Activated CD4-positive, alpha-beta T cell treated with anti-CD3 and anti-CD28 coated beads, Interleukin-2, amount 50 U/mL, for 24 hours (primary cell): ENCODE measurements around the gene PPT1.
"Not testable (repeated sequence)": the region's sequence is repeated elsewhere in the genome, so short reads cannot be mapped to it uniquely, and the experiment has no call there.

ENCODE experiments used
- DNase-seq, 2 donors: peaks; one replicate each; pipeline ENCODE4 v3.0.0-alpha.2; 2020; ENCODE audit warnings: low read depth in 1 of 2, low spot score in 1 of 2

PPT1 gene

DNA sequence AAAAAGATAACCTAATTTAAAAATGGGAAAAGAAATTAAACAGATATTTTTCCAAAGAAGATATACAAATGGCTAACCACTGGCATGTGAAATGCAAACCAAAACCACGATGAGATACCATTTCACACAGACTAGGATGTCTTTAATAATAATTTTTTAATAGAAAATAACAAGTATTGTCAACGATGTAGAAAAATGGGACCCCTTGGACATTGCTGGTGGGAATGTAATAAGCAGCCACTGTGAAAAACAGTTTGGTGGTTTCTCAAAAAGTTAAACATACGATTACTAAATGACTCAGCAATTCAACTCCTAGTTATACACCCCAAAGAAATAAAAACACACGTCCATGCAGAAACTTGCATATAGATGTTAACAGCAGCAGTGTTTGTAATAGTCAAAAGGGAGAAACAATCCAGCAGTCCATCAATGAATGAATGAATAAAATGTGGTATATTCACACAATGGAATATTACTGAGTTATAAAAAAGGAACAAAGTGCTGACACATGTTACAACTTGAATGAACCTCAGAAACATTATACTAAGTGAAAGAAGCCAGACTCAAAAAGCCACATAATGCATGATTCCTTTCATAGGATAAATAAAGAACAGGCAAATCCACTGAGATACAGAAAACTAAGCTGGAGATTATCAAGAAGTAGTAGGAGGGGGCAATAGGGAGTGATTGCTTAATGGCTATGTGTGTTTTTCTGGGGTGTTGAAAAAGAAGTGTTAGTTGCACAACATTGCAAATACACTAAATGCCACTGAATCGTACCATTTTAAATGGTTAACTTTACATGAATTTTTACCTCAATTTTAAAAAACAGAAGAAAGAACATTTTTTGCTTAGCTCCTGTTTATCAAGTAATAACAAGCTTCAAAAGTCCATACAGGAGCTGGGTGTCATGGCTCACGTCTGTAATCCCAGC, 4.1 kb downstream of the PPT1 start:
- DNase-seq = no peak

DNA sequence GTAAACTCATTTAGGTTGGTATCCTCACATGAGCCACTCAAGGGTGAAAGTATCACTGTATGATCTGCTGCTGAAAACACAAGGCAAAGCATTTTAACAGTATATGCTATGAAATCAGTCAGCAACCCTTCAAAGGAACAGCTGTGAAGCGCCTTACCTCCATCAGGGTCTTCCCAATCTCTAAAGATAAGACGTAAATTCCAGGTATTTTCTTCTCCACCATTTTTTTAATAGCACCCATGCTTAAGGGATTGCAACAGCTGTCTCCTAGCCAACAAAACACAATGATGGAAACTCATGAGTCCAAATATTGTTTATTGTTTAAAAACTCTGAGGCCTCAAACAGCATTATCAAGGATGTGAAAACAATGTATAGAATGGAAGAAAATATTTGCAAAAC, 4.8 kb downstream of the PPT1 start:
- DNase-seq = no peak

DNA sequence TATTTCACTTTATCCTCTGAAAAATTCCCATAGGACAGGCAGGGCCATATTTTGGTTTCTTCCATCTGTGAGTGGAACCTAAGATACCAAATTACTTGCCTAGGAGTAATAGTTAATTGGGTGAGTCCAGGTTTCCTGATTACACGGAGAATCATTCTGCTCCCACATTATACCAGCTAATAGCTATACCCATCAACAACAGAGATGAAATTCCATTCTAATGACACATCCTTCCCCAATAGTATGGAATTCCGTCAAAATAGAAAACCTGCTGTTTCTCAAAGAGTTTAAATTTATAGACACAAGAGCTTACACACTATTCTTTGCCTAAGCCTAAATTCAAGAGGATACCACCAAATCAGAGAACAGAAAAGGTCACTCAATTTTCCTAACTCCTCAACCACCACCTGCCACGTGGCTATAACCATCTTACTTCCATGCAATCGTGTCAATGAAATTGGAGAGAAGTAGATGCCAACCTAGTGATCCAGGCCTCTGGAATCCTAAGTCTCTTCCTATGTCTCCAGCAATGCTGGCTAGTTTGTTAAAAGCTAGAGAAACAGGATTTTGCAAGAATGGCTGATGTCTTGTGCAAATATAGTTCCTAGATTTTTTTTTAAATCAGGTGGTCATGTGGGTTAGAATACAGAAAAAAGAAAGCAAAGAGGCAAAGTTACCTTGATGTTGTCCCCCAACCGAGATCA, 6.2 kb downstream of the PPT1 start:
- no peak for DNase-seq

DNA sequence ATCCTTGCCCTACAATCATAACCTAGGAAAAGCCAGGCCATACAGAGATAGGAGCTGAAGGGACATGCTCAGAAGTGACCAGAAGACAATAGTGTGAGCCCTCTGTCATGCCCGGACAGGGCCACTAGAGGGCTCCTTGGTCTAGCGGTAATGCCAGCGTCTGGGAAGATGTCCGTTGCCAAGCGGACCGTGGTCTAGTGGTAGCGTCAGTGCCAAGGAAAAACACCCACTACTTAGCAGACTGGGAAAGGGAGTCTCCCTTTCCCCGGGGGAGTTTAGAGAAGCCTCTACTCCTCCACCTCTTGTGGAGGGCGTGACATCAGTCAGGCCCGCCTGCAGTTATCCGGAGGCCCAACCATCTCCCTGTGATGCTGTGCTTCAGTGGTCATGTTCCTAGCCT, 12.3 kb downstream of the PPT1 start:
- DNase-seq = not testable (repeated sequence)

DNA sequence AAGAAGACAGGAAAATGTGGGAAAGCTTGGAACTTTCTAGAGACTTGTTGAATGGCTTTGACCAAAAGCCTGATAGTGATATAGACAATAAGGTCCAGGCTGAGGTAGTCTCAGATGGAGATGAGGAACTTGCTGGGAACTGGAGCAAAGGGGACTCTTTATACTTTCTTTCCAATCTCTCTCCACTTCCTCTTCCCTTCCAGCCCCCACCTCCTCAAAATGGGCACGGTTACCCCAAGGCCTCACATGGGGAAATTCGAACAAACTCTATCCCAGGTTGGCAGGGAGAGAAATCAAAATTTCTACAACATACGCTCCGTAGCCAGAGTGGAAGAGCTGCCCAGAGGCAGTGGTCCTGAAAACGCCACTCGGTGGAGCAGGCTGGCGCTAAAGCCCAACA, 15.2 kb downstream of the PPT1 start:
- DNase-seq = no peak

DNA sequence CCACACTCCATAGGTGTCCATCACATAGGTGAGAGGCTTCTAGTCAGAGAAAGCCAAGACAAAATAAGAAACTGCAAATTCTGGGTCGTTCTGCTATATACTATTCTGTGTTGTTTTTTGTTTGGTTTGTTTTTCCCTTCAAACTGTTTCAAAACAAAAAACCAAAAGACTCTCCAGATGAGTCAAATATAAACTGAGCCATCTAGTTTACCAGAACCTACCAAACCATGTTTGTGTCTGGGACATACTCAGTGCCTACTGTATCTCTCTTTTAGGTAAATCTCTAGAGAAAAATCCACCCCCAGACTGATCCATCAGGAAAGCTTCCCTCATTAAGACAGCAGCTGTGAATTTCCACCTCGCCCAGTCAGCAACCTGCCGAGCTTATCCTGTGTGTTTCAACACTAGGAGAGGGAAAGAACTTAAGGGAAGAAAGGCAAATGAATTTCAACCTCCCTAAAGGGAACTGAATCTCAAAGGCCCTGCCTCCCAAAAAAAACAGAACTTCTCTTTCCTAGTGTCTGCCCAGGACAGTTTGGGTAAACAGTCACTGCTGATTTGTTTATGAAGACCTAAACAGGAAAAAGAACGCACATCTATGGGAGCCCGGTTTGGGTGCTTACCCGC, 17.2 kb downstream of the PPT1 start:
- no peak for DNase-seq

DNA sequence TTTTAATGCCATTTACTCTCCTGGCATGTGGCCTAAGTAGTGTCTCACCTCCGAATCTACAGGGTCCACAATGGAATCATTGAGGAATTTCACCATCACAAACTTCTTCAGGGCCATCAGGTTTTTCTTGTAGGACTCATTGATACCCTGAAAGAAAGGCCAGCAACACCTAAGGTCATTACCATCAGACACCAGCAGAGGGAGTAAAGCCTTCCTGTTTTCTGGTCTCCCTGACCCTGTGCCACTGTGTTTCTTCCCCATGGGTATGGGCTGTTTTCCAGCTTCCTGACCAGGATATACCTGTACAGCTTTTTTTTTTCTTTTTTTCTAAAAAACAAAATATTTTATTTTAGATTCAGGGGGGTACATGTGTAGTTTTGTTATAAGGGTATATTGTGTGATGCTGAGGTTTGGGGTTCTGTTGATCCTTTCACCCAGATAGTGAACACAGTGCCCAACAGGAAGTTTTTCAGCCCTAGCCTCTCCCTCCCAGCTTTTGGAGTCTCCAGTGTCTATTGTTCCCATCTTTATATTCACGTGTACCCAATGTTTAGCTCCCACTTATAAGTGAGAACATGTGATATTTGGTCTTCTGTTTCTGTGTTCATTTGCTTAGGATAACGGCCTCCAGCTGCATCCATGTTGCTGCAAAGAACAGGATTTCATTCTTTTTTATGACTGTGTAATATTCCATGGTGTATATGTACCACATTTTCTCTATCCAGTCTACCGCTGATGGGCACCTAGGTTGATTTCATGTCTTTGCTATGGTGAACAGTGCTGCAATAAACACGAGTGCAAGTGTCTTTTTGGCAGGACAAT, 18.3 kb downstream of the PPT1 start:
- DNase-seq = peak in 1 of 2 donors; percentile 45

DNA sequence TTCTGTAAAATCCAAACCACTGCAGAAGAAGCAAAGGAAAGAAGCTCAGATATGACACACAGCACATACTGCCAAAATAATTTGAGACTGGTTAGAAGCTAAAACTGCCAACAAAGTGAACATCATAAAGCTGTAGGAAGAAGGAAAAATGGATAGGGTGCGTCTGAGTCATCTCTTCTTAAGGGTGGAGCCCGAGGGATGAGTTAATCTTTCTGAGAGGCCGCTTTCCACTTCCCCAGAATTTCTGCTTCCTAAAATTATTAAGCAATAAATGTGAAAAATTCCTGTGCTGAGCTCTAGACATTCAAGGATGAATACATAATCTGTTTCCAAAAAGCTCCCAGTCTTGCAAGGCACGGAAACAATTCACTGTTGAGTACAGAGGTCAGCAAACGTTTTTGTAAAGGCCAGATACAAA, 20.1 kb downstream of the PPT1 start:
- DNase-seq = no peak

DNA sequence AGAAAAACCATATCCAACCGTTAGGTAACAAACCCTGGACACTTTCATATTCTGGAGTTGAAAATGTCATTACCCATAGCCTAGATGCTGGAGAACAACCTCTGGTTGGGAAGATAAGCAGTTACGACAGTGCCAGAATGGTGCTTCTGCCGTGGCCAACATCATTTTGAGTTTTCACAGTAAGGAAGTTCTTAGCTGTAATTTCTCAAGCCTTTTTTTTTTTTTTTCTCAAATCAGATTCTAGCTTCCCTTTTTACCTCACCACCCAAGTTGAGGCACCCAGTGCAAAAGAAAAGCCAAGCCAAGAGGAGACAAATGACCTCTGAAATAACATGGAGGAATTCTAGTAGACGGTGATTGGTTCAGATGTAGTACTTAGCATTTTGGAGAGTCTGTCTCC, 21.8 kb downstream of the PPT1 start:
- DNase-seq = no peak

DNA sequence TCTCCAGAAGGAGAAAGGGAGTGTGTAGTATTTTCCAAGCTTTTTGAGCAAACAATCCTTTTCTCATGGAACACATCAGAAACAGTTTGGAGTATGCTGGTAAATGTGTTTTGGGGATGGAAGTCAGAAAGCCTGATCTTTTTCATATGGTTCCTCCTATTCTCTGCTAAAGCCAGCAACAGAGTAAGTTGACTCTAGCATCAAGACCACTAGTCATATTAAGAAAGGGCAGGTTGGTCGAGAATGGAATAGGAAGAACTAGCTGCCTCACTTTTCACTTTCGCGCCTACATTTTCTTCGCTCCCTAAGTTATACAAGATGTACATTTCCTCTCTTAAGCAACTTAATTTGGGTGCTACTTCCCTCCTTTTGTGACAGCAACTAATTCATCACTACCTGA, 24.0 kb downstream of the PPT1 start:
- DNase-seq = no peak

DNA sequence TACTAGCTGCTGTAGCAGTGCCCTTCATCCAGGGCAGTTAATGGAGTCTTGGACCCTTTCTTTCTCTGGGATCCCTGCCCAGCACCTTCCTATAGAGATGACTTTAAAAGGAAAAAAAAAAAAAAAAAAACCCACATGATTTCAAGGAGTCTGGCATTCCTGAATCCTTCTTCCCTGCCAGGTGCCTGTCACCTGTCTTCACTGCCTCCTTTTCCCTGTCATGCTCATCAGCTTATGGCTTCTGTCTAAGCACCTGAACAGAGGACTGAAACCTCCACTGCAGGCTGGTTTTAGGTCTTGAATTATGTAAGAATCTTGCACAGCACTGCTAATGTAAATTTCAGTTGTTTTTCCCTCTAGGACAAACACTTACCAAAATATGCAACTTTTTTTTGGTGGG, 24.9 kb downstream of the PPT1 start:
- DNase-seq = no peak

DNA sequence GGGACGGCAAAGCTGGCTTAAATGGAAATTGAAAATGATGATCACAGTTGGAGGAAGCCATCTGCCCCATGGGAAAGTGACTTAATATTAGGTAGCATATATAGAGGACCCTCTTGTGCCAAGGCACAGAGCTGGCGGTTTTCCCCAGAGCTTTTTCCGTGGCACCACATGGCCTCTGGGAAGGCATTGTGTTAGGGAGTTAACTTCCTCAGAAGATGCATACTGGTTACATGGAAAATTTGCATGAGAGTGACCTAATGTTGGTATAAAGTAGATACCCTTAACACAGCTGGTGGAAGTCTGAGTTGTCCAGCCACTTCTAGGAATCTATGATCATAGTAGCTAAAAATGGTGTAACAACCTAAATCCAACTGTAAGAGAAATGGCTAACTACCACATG, 29.2 kb downstream of the PPT1 start:
- DNase-seq = no peak

DNA sequence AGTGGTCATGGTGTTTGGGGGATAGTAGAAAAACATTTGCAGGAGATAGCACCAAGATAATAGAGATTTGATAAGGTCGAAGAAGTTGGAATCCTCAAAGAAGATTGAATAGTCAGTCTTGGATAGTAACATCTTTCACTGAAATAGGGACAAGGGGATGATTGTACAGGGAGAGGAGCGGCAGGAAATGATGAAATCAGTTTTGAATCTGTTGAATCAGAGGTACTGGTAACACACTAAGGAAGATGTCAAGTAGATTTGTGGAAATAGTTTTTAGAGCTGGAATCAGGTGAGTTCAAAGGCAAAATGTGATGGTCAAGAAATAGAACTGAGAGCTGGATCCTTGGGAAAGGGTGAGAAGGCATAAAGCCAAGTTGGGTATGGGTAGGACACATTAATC, 30.0 kb downstream of the PPT1 start:
- no peak for DNase-seq

DNA sequence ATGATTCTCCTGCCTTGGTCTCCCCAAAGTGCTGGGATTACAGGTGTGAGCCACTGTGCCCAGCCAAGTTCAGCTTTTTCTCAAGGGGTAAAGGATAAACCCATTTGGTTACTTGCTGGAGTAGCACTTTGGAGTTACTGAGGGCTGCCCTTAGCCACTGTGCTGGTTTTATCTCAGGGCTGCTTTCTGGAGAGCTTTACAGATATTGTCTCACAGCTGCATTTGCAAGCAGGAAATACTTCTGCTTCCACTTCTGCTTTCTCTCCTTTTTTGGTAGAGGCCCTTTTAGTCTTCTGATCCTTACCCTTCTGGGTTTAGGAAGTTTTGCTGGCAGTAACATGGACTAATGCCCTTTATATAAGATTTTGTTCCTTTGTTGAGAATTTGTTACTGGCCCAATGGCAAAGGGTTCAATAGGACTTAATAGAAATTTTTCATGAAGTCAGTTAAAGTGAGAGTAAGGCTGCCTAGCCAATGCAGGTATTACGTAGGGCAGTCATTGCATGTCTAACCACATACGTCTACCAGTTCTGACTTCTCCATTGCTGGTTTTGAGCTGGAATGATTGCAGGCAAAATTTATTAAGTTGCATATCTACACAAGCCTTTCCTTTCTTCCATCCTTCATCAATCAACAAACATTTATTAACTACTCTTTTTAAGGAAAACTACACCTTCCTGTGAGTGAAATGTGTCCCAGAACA, 32.1 kb downstream of the PPT1 start:
- no peak for DNase-seq

DNA sequence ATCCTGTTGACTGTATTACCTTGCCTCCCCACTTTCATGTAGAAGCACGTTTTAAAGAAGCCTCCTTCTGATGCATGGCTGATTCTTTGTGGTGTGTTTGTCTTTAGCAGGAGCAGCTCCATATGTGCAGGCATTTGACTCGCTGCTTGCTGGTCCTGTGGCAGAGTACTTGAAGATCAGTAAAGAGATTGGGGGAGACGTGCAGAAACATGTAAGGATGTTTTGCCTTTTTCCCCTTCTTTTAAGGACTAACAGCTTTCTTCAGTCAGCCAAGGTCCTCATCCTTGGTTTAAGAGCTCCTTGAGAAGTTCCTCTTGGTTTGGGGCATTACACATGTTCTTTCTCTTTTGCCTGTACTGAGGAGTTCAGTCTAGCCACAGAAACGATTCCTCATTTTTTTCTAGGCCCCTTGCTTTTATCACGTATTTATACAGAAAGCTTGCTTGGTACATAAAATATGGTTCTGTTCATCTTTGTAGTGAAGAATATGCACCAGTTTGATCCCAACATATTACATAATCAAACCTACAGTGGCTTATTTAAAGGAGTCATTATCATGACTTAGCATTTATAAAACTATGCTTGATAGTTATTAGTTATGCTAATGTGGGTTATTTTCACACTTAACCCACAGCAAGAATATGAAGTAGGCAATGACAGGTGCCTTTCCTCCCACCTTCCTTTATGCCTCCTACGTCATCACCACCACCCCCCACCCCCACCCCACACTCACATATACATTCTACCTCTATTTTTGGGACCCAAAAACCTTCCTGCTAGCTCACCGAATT, 36.9 kb downstream of the PPT1 start:
- DNase-seq = no peak

DNA sequence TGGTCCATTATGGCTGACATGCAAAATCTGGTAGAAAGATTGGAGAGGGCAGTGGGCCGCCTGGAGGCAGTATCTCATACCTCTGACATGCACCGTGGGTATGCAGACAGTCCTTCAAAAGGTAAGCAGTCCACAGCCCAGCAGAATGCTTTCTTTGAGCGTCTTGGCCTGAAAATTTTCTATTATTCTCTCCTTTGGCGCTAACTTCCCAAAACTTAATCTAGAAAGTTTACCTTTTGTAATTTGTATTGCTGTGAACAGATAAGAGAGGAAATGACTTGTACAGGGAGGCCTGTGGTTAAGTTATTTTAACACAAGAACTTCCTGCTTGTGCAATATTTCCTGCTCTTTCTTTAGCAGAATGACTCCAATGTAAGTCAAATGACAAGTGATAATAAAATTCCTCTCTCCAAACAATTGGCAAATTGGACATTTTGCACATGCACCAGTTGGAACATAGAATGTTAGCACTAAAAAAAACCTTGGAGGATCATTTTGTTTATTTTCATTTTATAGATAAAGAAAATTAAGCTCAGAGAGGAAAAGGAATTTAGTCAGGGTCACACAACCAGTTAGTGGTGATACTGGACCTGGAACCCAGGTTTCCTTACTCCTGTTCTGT, 37.6 kb downstream of the PPT1 start:
- DNase-seq = no peak

DNA sequence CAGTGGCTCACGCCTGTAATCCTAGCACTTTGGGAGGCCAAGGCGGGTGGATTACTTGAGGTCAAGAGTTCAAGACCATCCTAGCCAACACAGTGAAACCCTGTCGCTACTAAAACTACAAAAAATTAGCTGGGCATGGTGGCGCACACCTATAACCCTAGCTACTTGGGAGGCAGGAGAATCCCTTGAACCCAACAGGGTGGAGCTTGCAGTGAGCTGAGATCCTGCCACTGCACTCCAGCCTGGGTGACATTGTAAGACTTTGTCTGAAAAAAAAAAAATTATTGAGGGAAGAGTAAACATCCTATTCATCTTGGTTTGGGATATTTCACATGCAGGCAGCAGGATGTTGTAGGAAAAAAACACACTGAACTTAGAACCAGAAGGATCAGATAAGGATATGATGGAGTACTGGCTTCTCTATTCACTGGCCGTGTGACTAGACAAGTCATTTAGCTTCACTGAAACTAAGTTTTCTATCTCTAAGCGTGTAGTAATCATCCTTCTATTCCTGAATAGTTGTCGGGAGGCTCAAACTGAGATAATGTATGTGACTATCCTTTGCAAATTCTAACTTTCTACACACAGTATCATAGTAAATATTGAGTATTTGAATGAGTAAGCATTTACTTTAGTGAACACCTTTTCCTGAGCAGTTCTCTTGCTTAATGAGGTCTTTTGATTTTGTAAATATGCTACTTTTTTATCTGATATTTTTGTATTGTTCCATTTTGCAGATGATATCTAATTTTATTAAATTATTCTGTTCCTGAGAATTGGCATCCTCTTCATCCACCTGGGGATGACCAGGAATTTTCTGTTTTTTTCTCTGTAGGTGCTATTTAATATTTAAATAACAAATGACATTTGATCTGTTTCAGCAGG, 38.4 kb downstream of the PPT1 start:
- no peak for DNase-seq

DNA sequence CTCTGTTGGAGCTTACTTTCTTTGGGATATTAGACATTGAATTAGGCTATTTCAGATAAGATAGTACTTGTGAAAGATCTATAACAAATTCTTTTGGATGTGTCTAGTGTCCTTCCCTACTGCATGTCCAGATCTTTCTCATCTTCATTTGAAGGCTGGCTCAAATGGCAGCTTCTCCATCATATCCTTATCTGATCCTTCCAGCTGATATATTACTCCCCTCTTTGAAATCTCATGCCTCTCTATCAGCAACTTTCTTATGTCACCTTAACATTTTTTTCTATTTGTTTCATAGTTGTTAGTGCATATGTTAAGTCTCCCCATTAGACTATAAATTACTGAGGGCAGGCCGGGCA, 39.0 kb downstream of the PPT1 start:
- DNase-seq = no peak
